ENCODE data around the gene MDFI. TPM values are rescaled to one million over a fixed set of nuclear protein-coding genes. Genes with fewer than 3 reads are reported as not detected.

MDFI gene
- total and polyA plus RNA-seq, 2 experiments from 2014 or later, result 2.8 to 51.4 TPM

DNA sequence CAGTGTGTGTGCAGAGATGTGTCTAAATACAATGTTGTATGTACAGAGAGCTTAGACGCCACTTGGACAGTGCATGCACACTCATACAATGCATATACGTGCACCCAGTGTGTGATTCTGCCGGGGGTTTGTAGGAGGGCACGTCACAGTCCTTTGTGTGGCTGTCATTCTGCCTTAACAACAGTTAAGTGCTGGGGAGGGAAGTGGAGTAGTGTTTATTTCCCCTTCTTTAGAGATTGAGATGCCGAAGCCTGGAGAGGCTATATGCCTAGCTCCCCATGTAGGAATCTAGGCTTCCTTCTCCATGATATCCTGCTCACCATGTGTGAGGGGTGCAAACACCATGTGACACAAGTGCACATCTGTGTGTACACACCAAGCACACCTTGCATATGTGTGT is 38.2 kb downstream of the MDFI start (continued):
- no peak for TF ChIP-seq ZNF462 (CRISPR knock-in tag; IDR thresholded peaks at IDR 0.05)
- TF ChIP-seq NANOG (IDR thresholded peaks at IDR 0.05; ENCODE audit: borderline replicate concordance), result no peak
- no peak for TF ChIP-seq STAT1 (IDR thresholded peaks at IDR 0.05; ENCODE audit: unreplicated experiment)
- TF ChIP-seq EZH2phosphoT487 (IDR thresholded peaks at IDR 0.05; ENCODE audit: unreplicated experiment), result no peak
- no peak for TF ChIP-seq ZNF114 (CRISPR knock-in tag; IDR thresholded peaks at IDR 0.05)
- TF ChIP-seq ETS1 (IDR thresholded peaks at IDR 0.05), result no peak

- Histone ChIP-seq H3K79me2 (replicated peaks; ENCODE audit: insufficient read depth) (no peaks in the 10 kb centered on the region), H3K4me3 (peak overlapping the region; percentile 42), H3K27ac (ENCODE audit: low read depth) (no peak overlapping the region), H3K4me2 (peak overlapping the region; percentile 64), H4K20me1 (replicated peaks; ENCODE audit: insufficient read depth) (no peaks in the 10 kb centered on the region), H3K4me1 (ENCODE audit: insufficient read depth) (peaks cover 21% of the 10 kb centered on the region), H3F3A (replicated peaks; ENCODE audit: low read depth) (no peaks in the 10 kb centered on the region), H2AFZ (peak overlapping the region; percentile 91), H3K9me2 (ENCODE audit: insufficient read depth) (no peaks in the 10 kb centered on the region), H3K27me3 (ENCODE audit: insufficient read depth) (peaks cover under 1% of the 10 kb centered on the region; the same call in 1 of the 2 replicates), H3K36me3 (ENCODE audit: insufficient read depth) (no peaks in the 10 kb centered on the region)
- Mint-ChIP-seq H3K27me3 (ENCODE audit: insufficient read depth, low read depth, poor library complexity) (peaks cover 21% of the 10 kb centered on the region), H3K9me3 (no peaks in the 10 kb centered on the region), H3K4me3 (peak overlapping the region; percentile 53), H3K27ac (no peak overlapping the region), H3K4me1 (peaks cover 41% of the 10 kb centered on the region), H3K36me3 (ENCODE audit: low read depth) (no peaks in the 10 kb centered on the region)
- DNase-seq (ENCODE audit: low spot score) (peak; percentile 35), ATAC-seq (no peak)
- no peak for TF ChIP-seq POLR2AphosphoS5 (IDR thresholded peaks at IDR 0.05; ENCODE audit: low read depth)
- TF ChIP-seq CREB1 (CRISPR knock-in tag; IDR thresholded peaks at IDR 0.05; ENCODE audit: low read depth), result no peak
- TF ChIP-seq EZH2phosphoT487 (IDR thresholded peaks at IDR 0.05; ENCODE audit: unreplicated experiment), result no peak
- no peak for TF ChIP-seq ZNF462 (CRISPR knock-in tag; IDR thresholded peaks at IDR 0.05)
Measured at GRCh38 chr6:41677124-41677921, 39.1 kb downstream of the MDFI start.
